Thoracic aorta (tissue), 2 donors: ENCODE data around the gene MCTP2. TPM values are rescaled to one million over a fixed set of nuclear protein-coding genes. Genes with fewer than 3 reads are reported as not detected.

Experiments
- ATAC-seq: fragments of 150-250 bp; one replicate; pipeline ENCODE4 v1.8.0; 2017; ENCODE audit warnings: low read depth; ENCODE audit not compliant: insufficient number of reproducible peaks, low FRiP score
- DNase-seq: peaks from one replicate; pipeline ENCODE4 v3.0.0-alpha.2; 2020; ENCODE audit warnings: low spot score
- H3K27ac ChIP-seq, 2 donors: fragments of 200-600 bp; sonication (generic); 1 replicate in 1 of 2; 2 replicates in 1 of 2; pipeline ENCODE4 v1.5.1; 2016; ENCODE audit warnings: mild to moderate bottlenecking in 2 of 2, moderate library complexity in 2 of 2
- H3K27me3 ChIP-seq: fragments of 200-600 bp; sonication (generic); replicated peaks from 2 replicates; pipeline ENCODE4 v1.6.0; 2016; ENCODE audit warnings: mild to moderate bottlenecking; ENCODE audit not compliant: insufficient read depth
- H3K36me3 ChIP-seq: fragments of 200-600 bp; sonication (generic); one replicate; pipeline ENCODE4 v1.5.1; 2016
- H3K4me1 ChIP-seq, 2 donors: fragments of 200-600 bp; sonication (generic); 1 replicate in 1 of 2; 2 replicates in 1 of 2; pipeline versions ENCODE4 v1.5.1 to v1.6.0; 2016; ENCODE audit warnings: low read depth in 2 of 2, mild to moderate bottlenecking in 1 of 2; ENCODE audit not compliant: control insufficient read depth in 1 of 2
- H3K4me3 ChIP-seq: fragments of 200-600 bp; sonication (generic); 2 replicates; pipeline ENCODE4 v1.5.1; 2016; ENCODE audit warnings: mild to moderate bottlenecking
- H3K9me3 ChIP-seq: fragments of 200-600 bp; sonication (generic); 2 replicates; pipeline ENCODE4 v1.5.1; 2016
- total RNA-seq, 2 donors: library from RNA; depleted of rRNA; stranded (reverse); fragments of >200 nt; gene quantifications; one replicate each; pipeline versions ENCODE4 v1.1.0 to v1.2.3, GENCODE V29; 2016
- TF ChIP-seq, protein P1 (sequence below): fragments of 200-600 bp; sonication (generic); IDR thresholded peaks from one replicate; pipeline ENCODE4 v1.5.1; 2019; ENCODE audit warnings: antibody characterized with exemption

The MCTP2 gene
- total RNA-seq, 2 donors from 2014 or later: 15.7 to 16.6 TPM

DNA sequence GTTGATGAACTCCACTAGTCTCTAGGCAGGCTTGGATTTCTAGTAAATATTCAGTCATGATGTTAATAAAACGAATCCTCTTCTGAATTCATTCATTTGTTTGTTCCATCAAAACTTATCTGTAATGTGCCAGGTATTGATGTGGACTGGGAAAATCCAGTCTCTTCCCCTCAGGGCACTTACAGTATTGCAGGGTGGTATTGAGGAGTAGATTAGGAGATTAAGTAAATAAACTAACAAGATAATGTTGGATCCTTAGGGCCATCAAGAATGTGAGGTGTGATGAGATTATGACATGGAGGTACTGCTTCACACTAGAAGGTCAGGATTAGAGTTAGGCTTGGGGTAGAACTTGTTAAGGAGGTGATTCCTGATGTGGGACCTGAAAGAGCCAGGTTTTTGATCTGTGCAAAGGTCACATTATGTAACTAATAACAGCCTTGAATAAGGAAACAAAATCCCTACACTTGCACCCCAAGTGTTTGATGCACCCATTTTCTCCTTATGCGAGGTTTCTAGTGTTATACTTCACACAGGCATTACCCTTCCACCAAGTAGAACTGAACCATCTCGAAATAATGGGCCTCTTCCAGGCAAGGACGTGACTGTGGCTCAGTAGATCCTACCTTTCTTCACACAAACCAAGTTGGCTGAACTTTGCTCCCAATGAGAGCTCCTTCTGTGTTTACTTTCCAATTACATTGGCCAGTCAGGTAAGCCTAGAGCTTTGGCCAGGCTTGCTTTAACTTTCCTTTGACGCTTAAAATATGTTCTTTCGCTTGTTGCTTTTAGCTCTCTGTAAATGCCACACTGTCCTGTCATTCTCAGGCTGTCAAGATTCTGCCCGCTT is 16.7 kb downstream of the MCTP2 start:
- ATAC-seq (no peak), DNase-seq (no peak)
- H3K4me3 ChIP-seq: no peak overlapping the region
- H3K27me3 ChIP-seq: no peaks in the 10 kb centered on the region
- TF ChIP-seq, protein P1, sequence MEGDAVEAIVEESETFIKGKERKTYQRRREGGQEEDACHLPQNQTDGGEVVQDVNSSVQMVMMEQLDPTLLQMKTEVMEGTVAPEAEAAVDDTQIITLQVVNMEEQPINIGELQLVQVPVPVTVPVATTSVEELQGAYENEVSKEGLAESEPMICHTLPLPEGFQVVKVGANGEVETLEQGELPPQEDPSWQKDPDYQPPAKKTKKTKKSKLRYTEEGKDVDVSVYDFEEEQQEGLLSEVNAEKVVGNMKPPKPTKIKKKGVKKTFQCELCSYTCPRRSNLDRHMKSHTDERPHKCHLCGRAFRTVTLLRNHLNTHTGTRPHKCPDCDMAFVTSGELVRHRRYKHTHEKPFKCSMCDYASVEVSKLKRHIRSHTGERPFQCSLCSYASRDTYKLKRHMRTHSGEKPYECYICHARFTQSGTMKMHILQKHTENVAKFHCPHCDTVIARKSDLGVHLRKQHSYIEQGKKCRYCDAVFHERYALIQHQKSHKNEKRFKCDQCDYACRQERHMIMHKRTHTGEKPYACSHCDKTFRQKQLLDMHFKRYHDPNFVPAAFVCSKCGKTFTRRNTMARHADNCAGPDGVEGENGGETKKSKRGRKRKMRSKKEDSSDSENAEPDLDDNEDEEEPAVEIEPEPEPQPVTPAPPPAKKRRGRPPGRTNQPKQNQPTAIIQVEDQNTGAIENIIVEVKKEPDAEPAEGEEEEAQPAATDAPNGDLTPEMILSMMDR: no peak
- H3K9me3 ChIP-seq: no peaks in the 10 kb centered on the region
- no peaks in the 10 kb centered on the region for H3K4me1 ChIP-seq
- H3K27ac ChIP-seq: no peak overlapping the region
- no peaks in the 10 kb centered on the region for H3K36me3 ChIP-seq

DNA sequence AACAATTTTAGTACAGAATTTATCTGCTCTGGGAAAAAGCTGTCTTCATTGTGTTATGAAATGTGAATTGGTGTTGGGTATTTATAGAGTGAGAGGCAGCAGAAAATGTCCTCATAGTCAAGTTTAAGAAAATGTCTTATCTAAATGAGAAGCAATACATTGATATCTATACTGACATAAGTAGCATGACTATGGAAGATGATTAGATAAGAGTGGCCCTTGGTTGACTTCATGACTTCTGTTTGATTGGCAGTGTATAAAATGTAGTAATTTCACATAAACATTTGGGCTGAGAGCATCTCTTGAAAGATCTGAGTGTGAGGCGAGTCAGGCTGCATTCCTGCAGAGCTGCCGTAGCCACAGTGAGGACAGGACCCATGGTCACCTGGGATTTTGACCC is 19.4 kb downstream of the MCTP2 start:
- ATAC-seq (no peak), DNase-seq (no peak)
- no peaks in the 10 kb centered on the region for H3K27me3 ChIP-seq
- TF ChIP-seq, protein P1: no peak
- no peaks in the 10 kb centered on the region for H3K4me1 ChIP-seq
- no peaks in the 10 kb centered on the region for H3K9me3 ChIP-seq
- no peak overlapping the region for H3K27ac ChIP-seq
- no peak overlapping the region for H3K4me3 ChIP-seq
- no peaks in the 10 kb centered on the region for H3K36me3 ChIP-seq

DNA sequence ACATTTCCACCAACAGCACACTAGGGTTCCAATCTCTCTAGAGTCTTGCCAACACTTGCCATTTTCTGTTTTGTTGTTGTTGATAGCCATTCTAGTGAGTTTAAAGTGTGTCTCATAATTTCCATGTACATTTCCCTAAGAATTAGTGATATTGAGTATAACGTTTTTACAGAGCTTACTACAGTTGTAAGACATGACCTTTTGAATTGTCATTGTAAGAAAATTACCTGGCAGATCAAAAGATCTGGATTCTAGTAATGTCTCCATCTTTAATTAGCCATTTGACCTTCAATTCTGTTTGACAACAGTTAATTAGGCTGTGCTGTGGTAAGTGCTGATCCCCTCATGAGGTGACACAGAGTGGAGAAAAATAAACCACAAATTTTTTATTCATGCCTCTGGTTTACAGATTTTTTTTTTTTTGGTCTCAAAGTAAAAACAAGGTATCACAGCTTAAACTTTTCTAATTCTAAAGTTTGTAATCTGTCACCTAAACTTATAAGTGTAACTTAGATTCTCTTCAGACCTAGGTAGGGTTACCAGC is 20.9 kb downstream of the MCTP2 start:
- Histone ChIP-seq H3K36me3 (no peaks in the 10 kb centered on the region), H3K27ac (no peak overlapping the region), H3K4me1 (no peaks in the 10 kb centered on the region), H3K9me3 (no peaks in the 10 kb centered on the region), H3K4me3 (no peak overlapping the region), H3K27me3 (no peaks in the 10 kb centered on the region)
- DNase-seq (no peak), ATAC-seq (no peak)
- TF ChIP-seq, protein P1: no peak

DNA sequence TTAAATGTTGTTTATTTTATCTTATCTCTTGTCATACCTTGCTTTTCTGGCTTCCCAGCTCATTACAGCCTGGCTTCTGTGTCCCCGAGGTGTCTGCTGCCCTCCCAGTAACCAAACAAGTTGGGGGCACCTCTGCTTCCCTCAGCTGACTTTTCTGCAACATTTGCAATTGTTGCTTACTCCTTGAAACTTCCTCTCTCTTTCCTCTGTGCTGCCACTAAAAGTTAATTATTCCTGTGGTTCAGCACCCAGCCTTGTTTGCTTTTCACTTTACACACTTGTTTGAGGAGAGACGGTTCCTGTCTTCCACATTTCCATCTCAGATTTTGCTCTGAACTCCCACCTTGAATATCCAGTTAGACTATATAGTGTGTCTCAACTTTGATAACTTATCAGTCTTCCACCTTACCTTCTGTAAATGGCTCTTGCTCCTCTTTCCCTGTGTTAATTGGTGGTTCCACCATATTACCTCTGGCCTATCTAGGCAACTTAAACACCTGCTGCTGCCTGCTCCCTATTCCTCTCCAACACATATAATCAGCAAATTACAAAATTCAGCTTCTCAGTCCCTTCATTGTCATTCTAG is 21.6 kb downstream of the MCTP2 start:
- no peaks in the 10 kb centered on the region for H3K36me3 ChIP-seq
- no peaks in the 10 kb centered on the region for H3K9me3 ChIP-seq
- no peaks in the 10 kb centered on the region for H3K4me1 ChIP-seq
- ATAC-seq (no peak), DNase-seq (no peak)
- H3K27me3 ChIP-seq: no peaks in the 10 kb centered on the region
- TF ChIP-seq, protein P1: no peak
- H3K4me3 ChIP-seq: no peak overlapping the region
- H3K27ac ChIP-seq: no peak overlapping the region

DNA sequence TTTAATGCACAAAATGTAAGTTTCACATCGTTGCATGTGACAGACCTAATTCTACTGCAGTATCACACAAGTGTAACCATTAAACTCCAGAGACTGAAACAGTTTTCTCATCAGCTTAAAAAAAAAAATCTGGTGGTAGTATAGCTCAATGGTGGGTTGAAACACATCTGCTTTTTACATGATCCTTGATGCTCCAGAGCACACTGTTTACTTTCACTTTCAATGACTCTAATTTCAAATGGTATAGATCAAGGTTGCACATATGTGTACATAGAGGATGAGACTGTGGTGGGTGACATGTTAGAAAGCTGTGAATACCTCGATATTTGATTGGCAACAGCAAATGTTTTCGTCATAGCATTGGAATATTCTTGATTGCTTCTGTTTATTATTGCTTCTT is 22.4 kb downstream of the MCTP2 start:
- no peaks in the 10 kb centered on the region for H3K36me3 ChIP-seq
- no peaks in the 10 kb centered on the region for H3K27me3 ChIP-seq
- ATAC-seq (no peak), DNase-seq (no peak)
- no peaks in the 10 kb centered on the region for H3K9me3 ChIP-seq
- TF ChIP-seq, protein P1: no peak
- H3K4me1 ChIP-seq: no peaks in the 10 kb centered on the region
- H3K27ac ChIP-seq: no peak overlapping the region
- H3K4me3 ChIP-seq: no peak overlapping the region
